HepG2 (cell line): ENCODE measurements around the gene WDR54. TPM values are rescaled to one million over a fixed set of nuclear protein-coding genes. Genes with fewer than 3 reads are reported as not detected.

Source experiments
- ATAC-seq: fragments of 200-7000 bp; cut with Tn5 transposase; 3 replicates; pipeline ENCODE4 v1.9.1; 2020; ENCODE audit warnings: mild to moderate bottlenecking, moderate library complexity
- BruUV-seq: library from RNA; stranded (reverse); fragments of 400-500 nt; replicated peaks from 2 replicates; lab custom pipeline; 2021; lab: Mats Ljungman, UMichigan
- CTCF ChIA-PET: fragments of 300-600 bp; formaldehyde crosslinking; extraction: SDS; loops from one replicate; lab custom pipeline; 2021; ENCODE audit warnings: low total read pairs, inconsistent platforms, low intra/inter-chr PET ratio; lab: Yijun Ruan, JAX
- POLR2A ChIA-PET: fragments of 350-600 bp; sonication (Branson Sonifier 250); formaldehyde crosslinking; loops from one replicate; lab custom pipeline; 2020; ENCODE audit warnings: antibody characterized with exemption, inconsistent platforms; lab: Yijun Ruan, JAX
- DNase-seq: peaks from one replicate; pipeline ENCODE4 v3.0.0-alpha.2; 2015; ENCODE audit warnings: low spot score
- FAIRE-seq: peaks from 3 replicates; lab custom pipeline; 2011; peaks lifted over from hg19 to GRCh38; lab: Jason Lieb, UNC
- H2AFZ ChIP-seq: one replicate; pipeline ENCODE4 v1.6.1; 2011; ENCODE audit warnings: low read length, inconsistent platforms
- H3K27ac ChIP-seq: fragments of 300-600 bp; 3 replicates; pipeline ENCODE4 v1.8.0; 2011; ENCODE audit warnings: mixed run types, mild to moderate bottlenecking, mixed read lengths, low read length, inconsistent platforms; ENCODE audit not compliant: insufficient read depth; ENCODE audit errors: extremely low read length
- H3K27me3 ChIP-seq, 2 experiments: fragments of 200-600 bp in 1 of 2; 2 replicates in 1 of 2; 3 replicates in 1 of 2; pipeline versions ENCODE4 v1.6.0 to v1.8.0; 2011; ENCODE audit warnings: low read length in 2 of 2, mild to moderate bottlenecking in 2 of 2, moderate library complexity in 2 of 2, inconsistent platforms in 1 of 2; ENCODE audit not compliant: insufficient read depth in 2 of 2, control insufficient read depth in 1 of 2
- H3K36me3 ChIP-seq, 2 experiments: fragments of 200-600 bp in 1 of 2; replicated peaks in 1 of 2; 2 replicates in 1 of 2; 3 replicates in 1 of 2; pipeline versions ENCODE4 v1.5.1 to v1.8.0; 2011; ENCODE audit warnings: low read length in 2 of 2, inconsistent platforms in 1 of 2; ENCODE audit not compliant: insufficient read depth in 2 of 2, control insufficient read depth in 1 of 2
- H3K4me1 ChIP-seq: 2 replicates; pipeline ENCODE4 v1.5.1; 2012; ENCODE audit warnings: low read length, inconsistent platforms; ENCODE audit not compliant: insufficient read depth
- H3K4me2 ChIP-seq: 2 replicates; pipeline ENCODE4 v1.6.0; 2011; ENCODE audit warnings: low read depth, low read length, inconsistent platforms
- H3K4me3 ChIP-seq, 3 experiments: fragments of 200-600 bp in 1 of 3; sonication (generic), shearing (Covaris generic) in 1 of 3; replicated peaks in 1 of 3; 2 replicates each; pipeline ENCODE4 v1.5.1; 2011 to 2016; ENCODE audit warnings: low read length in 3 of 3, inconsistent platforms in 2 of 3, low read depth in 2 of 3, mild to moderate bottlenecking in 2 of 3, control low read depth in 1 of 3, mixed read lengths in 1 of 3; ENCODE audit not compliant: insufficient read depth in 1 of 3
- H3K79me2 ChIP-seq: one replicate; pipeline ENCODE4 v1.6.1; 2011; ENCODE audit warnings: low read length, inconsistent platforms; ENCODE audit not compliant: insufficient read depth
- H3K9ac ChIP-seq: 2 replicates; pipeline ENCODE4 v1.6.0; 2011; ENCODE audit warnings: mild to moderate bottlenecking, low read depth, low read length, inconsistent platforms; ENCODE audit not compliant: insufficient read depth
- H3K9me3 ChIP-seq: 2 replicates; pipeline ENCODE4 v1.5.1; 2012; ENCODE audit warnings: mild to moderate bottlenecking, low read length
- H4K20me1 ChIP-seq: 2 replicates; pipeline ENCODE4 v1.6.0; 2011; ENCODE audit warnings: inconsistent platforms, mild to moderate bottlenecking, low read length, moderate library complexity; ENCODE audit not compliant: insufficient read depth
- FIP1L1 ChIP-seq: fragments of 200-400 bp; formaldehyde crosslinking; IDR thresholded peaks from 2 replicates; pipeline ENCODE4 v1.6.1; 2018; ENCODE audit warnings: low read depth, mild to moderate bottlenecking, low read length, moderate library complexity, borderline replicate concordance; ENCODE audit not compliant: insufficient read depth
- HES4 ChIP-seq: sonication (generic); formaldehyde crosslinking; IDR thresholded peaks from 2 replicates; pipeline ENCODE4 v1.9.0; 2021; ENCODE audit warnings: mild to moderate bottlenecking, missing genetic modification reagents, borderline replicate concordance
- HNF4A ChIP-seq: sonication (generic); formaldehyde crosslinking; IDR thresholded peaks from 2 replicates; pipeline ENCODE4 v1.4.0; 2020; ENCODE audit warnings: missing genetic modification reagents
- KLF16 ChIP-seq, 2 experiments: sonication (generic) in 1 of 2; formaldehyde crosslinking in 1 of 2; IDR thresholded peaks; 2 replicates each; pipeline versions ENCODE4 v1.6.1 to v1.8.0; 2016 to 2023; ENCODE audit warnings: missing genetic modification reagents in 2 of 2, missing compliant biosample characterization in 1 of 2
- MAF1 ChIP-seq: sonication (generic); formaldehyde crosslinking; IDR thresholded peaks from 2 replicates; pipeline ENCODE4 v1.5.0; 2020; ENCODE audit warnings: missing genetic modification reagents, borderline replicate concordance
- MTA3 ChIP-seq: sonication (generic); formaldehyde crosslinking; IDR thresholded peaks from 2 replicates; pipeline ENCODE4 v1.4.0; 2020; ENCODE audit warnings: missing genetic modification reagents
- NCOR1 ChIP-seq: fragments of 200-600 bp; sonication (generic); IDR thresholded peaks from 2 replicates; pipeline ENCODE4 v1.7.0; 2017; ENCODE audit warnings: antibody characterized with exemption, low read length, borderline replicate concordance
- POLR2AphosphoS5 ChIP-seq: IDR thresholded peaks from 2 replicates; pipeline ENCODE4 v1.6.1; 2012; ENCODE audit warnings: low read depth, low read length
- SNRNP70 ChIP-seq: fragments of 200-400 bp; formaldehyde crosslinking; IDR thresholded peaks from 2 replicates; pipeline ENCODE4 v1.6.1; 2017; ENCODE audit warnings: mild to moderate bottlenecking, low read depth, low read length, moderate library complexity
- TGIF2 ChIP-seq: IDR thresholded peaks from 2 replicates; pipeline ENCODE4 v1.6.1; 2016; ENCODE audit warnings: control low read depth, missing compliant biosample characterization
- ZNF350 ChIP-seq: sonication (generic); formaldehyde crosslinking; IDR thresholded peaks from 2 replicates; pipeline ENCODE4 v1.4.0; 2020; ENCODE audit warnings: mild to moderate bottlenecking, low read depth, missing genetic modification reagents, borderline replicate concordance
- ZNF451 ChIP-seq: sonication (generic); formaldehyde crosslinking; IDR thresholded peaks from 2 replicates; pipeline ENCODE4 v1.5.0; 2020; ENCODE audit warnings: mild to moderate bottlenecking, missing genetic modification reagents
- ZNF577 ChIP-seq: sonication (generic); formaldehyde crosslinking; IDR thresholded peaks from 2 replicates; pipeline ENCODE4 v1.4.0; 2020; ENCODE audit warnings: mild to moderate bottlenecking, low read depth, missing genetic modification reagents, borderline replicate concordance
- ZNF615 ChIP-seq: sonication (generic); formaldehyde crosslinking; IDR thresholded peaks from 2 replicates; pipeline ENCODE4 v1.5.0; 2020; ENCODE audit warnings: mild to moderate bottlenecking, missing genetic modification reagents, borderline replicate concordance
- ZNF652 ChIP-seq: IDR thresholded peaks from 2 replicates; pipeline ENCODE4 v1.6.1; 2016; ENCODE audit warnings: low read depth, borderline replicate concordance
- WGBS: methylation state at CpG from one replicate; pipeline ENCODE4 v1.1.6; 2017; ENCODE audit warnings: low lambda C conversion rate; 5-methylcytosine and 5-hydroxymethylcytosine counted together
- in situ Hi-C: cut with HindIII; loops from 2 replicates; pipeline ENCODE4 v1.10.0; 2017; ENCODE audit warnings: low pct_unique_long_range_greater_than_20kb; ENCODE audit not compliant: extremely low pct_ligation_motif_present
- intact Hi-C: fragments of 100-400 bp; cut with micrococcal nuclease; formaldehyde crosslinking; loops from one replicate; pipeline ENCODE4 v1.10.0; 2022; ENCODE audit not compliant: unreplicated experiment
- polyA plus RNA-seq, 8 experiments: library from polyadenylated mRNA; depleted of rRNA in 3 of 8; stranded (reverse) in 7 of 8; unstranded in 1 of 8; fragments of >200 nt; fragmentation: Illumina TruSeq in 4 of 8; extraction: Trizol in 4 of 8; gene quantifications; 2 replicates each; pipeline versions ENCODE4 v1.2.1 to v1.2.3, GENCODE V29; 2011 to 2016; ENCODE audit warnings: low read depth in 4 of 8, missing spikeins in 1 of 8, mixed read lengths in 1 of 8; ENCODE audit not compliant: insufficient read depth in 1 of 8
- total RNA-seq, 5 experiments: library from RNA; depleted of rRNA; stranded (reverse); fragments of >200 nt; fragmentation: Illumina TruSeq; extraction: Trizol; gene quantifications; 2 replicates each; pipeline ENCODE4 v1.2.3, GENCODE V29; 2016; ENCODE audit warnings: low read depth in 1 of 5
- TF ChIP-seq, protein P1 (sequence below), 2 experiments: sonication (generic) in 1 of 2; formaldehyde crosslinking in 1 of 2; IDR thresholded peaks; 2 replicates each; pipeline versions ENCODE4 v1.4.0 to v1.6.1; 2018 to 2020; ENCODE audit warnings: missing genetic modification reagents in 2 of 2, borderline replicate concordance in 1 of 2, low read depth in 1 of 2, mild to moderate bottlenecking in 1 of 2, missing biosample characterization in 1 of 2
- TF ChIP-seq, protein P2 (sequence below): sonication (generic); formaldehyde crosslinking; IDR thresholded peaks from 2 replicates; pipeline ENCODE4 v1.4.0; 2020; ENCODE audit warnings: mild to moderate bottlenecking, missing genetic modification reagents
- TF ChIP-seq, protein P3 (sequence below): sonication (generic); formaldehyde crosslinking; IDR thresholded peaks from 2 replicates; pipeline ENCODE4 v1.4.0; 2020; ENCODE audit warnings: mild to moderate bottlenecking, missing genetic modification reagents

Gene WDR54
- total and polyA plus RNA-seq, 2 of the 13 experiments (the other 11 are each of a cell fraction or from before 2014, with no cell fraction given), result 2.0 to 17.3 TPM

DNA sequence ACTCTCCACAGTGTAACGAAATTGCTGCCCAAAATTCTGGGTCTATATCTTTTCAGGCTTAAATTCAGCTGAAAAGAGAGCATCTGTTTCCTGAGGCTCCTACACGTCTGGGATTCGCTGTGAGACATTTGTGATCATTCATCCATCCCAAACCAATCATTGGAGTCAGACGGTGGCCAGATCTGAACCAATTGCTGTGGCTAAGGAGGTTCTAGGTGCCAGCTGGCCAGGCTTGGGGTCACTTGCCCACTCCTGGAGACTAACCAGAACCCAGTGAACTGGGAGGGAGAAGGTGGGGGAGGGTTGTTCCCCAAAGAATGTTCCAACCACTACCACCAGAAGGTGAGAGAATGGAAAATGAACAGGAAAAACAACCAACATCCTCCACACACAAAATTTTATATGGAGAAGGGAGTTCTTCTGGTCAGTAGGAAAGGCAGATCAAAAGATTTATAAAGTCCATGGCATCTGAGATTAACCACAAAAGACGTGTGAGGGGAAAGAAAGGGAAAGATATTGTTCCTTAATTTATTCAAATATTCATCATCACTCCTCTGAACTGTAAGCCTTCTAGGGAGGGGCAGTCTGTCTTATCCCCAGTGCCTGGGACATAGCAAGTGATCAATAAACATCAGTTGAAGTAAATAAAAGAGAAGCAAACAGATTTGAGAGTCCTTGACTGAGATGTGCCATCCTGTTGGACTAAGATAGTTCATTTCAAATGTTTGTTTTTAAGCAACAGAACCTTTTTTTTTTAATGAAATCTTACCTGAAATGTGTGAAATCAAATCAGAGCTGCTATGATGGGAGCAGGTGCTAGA, 23.2 kb downstream of the WDR54 start:
- in situ Hi-C loops (no loop called here), intact Hi-C loops (no loop called here)
- FAIRE-seq (no peak), ATAC-seq (no peak), DNase-seq (no peak)
- H3K4me3 ChIP-seq, result peak overlapping the region in 2 of 3 experiments; percentile 26 to 59; a peak in 3 of 6 replicates
- peak overlapping the region; percentile 63 for H3K27ac ChIP-seq
- no peaks in the 10 kb centered on the region for H3K9me3 ChIP-seq
- H3K4me1 ChIP-seq, result peaks cover 66% of the 10 kb centered on the region
- H3K9ac ChIP-seq, result peak overlapping the region; percentile 52; the same call in 1 of the 2 replicates
- H2AFZ ChIP-seq, result no peak overlapping the region
- H3K36me3 ChIP-seq, result no peaks in the 10 kb centered on the region; a peak in 1 of 5 replicates
- ChIA-PET POLR2A (interaction anchor here (0.7 to 11.6 kb wide), 8 partner anchors 11 to 82 kb away, joined by 3 to 342 read pairs (median 6); partner anchors contain the start of genes INO80B, MRPL53 and WBP1), CTCF (no interaction called here)
- no peaks in the 10 kb centered on the region; a peak in 1 of 5 replicates for H3K27me3 ChIP-seq
- BruUV-seq, result no TSS peak
- peaks cover 23% of the 10 kb centered on the region for H3K79me2 ChIP-seq
- peaks cover 6% of the 10 kb centered on the region; the same call in 1 of the 2 replicates for H4K20me1 ChIP-seq
- H3K4me2 ChIP-seq, result peak overlapping the region; percentile 84
- 1% methylated on average over 5 of the region's 5 CpGs for WGBS
- TF ChIP-seq SNRNP70 (no peak), FIP1L1 (no peak), MAF1 (CRISPR knock-in tag) (no peak), TGIF2 (CRISPR knock-in tag) (no peak), KLF16 (CRISPR knock-in tag; IDR thresholded peaks at IDR 0.05) (no peak), POLR2AphosphoS5 (no peak), HES4 (no peak), ZNF577 (CRISPR knock-in tag) (no peak), MTA3 (no peak), ZNF652 (CRISPR knock-in tag) (no peak), HNF4A (CRISPR knock-in tag) (0 out of 2 replicates have a peak, but pooled peaks have one; percentile 17), ZNF615 (no peak), NCOR1 (no peak; the same call in 1 of the 2 replicates), ZNF451 (no peak), ZNF350 (CRISPR knock-in tag) (peak; percentile 62)
- TF ChIP-seq, protein P1, sequence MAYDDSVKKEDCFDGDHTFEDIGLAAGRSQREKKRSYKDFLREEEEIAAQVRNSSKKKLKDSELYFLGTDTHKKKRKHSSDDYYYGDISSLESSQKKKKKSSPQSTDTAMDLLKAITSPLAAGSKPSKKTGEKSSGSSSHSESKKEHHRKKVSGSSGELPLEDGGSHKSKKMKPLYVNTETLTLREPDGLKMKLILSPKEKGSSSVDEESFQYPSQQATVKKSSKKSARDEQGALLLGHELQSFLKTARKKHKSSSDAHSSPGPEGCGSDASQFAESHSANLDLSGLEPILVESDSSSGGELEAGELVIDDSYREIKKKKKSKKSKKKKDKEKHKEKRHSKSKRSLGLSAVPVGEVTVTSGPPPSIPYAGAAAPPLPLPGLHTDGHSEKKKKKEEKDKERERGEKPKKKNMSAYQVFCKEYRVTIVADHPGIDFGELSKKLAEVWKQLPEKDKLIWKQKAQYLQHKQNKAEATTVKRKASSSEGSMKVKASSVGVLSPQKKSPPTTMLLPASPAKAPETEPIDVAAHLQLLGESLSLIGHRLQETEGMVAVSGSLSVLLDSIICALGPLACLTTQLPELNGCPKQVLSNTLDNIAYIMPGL (CRISPR knock-in tag; IDR thresholded peaks at IDR 0.05; ENCODE audit: borderline replicate concordance in 1 of 2, low read depth in 1 of 2), result no peak
- TF ChIP-seq, protein P2, sequence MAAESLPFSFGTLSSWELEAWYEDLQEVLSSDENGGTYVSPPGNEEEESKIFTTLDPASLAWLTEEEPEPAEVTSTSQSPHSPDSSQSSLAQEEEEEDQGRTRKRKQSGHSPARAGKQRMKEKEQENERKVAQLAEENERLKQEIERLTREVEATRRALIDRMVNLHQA (CRISPR knock-in tag), result no peak
- TF ChIP-seq, protein P3, sequence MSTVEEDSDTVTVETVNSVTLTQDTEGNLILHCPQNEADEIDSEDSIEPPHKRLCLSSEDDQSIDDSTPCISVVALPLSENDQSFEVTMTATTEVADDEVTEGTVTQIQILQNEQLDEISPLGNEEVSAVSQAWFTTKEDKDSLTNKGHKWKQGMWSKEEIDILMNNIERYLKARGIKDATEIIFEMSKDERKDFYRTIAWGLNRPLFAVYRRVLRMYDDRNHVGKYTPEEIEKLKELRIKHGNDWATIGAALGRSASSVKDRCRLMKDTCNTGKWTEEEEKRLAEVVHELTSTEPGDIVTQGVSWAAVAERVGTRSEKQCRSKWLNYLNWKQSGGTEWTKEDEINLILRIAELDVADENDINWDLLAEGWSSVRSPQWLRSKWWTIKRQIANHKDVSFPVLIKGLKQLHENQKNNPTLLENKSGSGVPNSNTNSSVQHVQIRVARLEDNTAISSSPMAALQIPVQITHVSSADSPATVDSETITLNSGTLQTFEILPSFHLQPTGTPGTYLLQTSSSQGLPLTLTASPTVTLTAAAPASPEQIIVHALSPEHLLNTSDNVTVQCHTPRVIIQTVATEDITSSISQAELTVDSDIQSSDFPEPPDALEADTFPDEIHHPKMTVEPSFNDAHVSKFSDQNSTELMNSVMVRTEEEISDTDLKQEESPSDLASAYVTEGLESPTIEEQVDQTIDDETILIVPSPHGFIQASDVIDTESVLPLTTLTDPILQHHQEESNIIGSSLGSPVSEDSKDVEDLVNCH (CRISPR knock-in tag), result no peak
